NCI-H1092 (cell line): Measurements from ENCODE around the gene RCOR1.

Source experiments
- DNase-seq: peaks from one replicate; lab custom pipeline; 2025; lab: John Stamatoyannopoulos, UW

RCOR1 gene

GRCh38 chr14:102678394-102678793 is 85.9 kb downstream of the RCOR1 start:
- no peak for DNase-seq

DNA sequence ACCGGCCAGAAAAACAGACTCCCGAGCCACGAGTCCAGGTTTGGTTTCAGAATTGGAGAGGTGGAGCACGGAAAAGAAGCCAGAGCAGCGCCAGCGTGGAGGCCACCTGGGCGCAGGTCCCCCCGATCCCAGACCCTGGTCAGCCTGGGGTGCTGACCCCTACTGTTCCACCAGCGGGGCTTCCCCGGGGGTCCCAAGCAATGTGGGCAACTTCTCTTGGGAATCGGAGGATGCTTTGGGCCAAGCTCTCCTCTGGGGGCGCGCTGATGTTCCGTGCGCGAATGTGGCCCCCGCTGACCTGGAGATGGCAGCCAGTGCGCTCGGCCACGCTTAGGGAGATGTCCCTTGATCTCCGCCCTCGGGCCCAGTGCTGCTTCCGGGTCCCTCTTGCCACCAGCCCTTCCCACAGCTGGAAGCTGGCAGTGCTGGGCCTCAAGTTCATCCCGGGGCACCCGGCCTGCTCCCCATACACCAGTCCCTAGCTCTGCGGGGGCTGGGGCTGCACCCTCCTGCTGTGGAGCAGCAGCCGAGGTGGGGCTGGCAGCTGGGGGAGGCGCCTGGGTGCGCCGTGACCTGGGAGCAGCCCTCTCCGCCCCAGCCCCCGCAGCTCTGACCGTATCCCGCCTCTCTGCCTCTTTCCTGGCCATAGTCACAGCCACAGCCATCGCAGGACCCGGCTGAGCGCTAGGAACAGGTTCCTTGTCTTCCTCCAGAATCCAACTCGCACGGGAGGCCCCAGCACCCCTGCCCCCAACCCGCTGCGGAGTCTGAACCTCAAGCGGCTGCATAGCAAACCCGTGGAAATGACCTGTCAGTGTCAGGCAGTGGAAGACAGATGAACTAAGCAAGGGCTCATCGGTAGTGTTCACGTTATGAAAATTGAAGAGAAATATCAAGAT is 91.2 kb downstream of the RCOR1 start:
- DNase-seq = no peak

GRCh38 chr14:102684298-102684663 is 91.8 kb downstream of the RCOR1 start:
- no peak for DNase-seq

DNA sequence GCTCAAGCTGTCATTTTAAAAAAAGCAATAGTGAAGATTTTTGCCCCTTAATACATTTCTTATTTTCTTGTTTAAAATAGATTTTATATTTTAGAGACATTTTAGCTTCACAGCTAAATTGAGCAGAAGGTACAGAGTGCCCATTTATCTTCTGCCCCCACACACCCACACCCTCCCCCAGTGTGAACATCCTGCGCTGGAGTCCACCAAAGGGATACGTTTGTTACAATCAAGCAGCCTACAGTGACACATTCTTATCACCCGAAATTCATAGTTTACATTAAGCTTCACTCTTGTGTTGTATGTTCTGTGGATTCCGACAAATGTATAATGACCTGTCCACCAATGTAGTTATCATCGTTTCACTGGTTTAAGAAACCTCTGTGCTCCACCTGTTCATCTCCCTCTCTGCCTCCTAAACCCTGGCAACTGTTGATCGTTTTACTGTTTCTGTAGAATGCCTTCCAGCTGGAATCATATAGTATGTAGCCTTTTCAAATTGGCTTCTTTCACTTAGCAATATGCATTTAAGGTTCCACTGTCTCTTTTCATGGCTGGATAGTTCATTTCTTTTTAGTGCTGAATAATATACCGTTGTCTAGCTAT is 93.8 kb downstream of the RCOR1 start:
- DNase-seq = no peak

GRCh38 chr14:102688290-102688689 is 95.8 kb downstream of the RCOR1 start:
- DNase-seq = no peak

GRCh38 chr14:102690509-102691286 is 98.2 kb downstream of the RCOR1 start:
- DNase-seq = no peak

GRCh38 chr14:102691763-102692162 is 99.3 kb downstream of the RCOR1 start:
- DNase-seq = no peak

- no peak for DNase-seq
These were observed 99.9 kb downstream of the RCOR1 start for GRCh38 chr14:102692334-102692733.

DNA sequence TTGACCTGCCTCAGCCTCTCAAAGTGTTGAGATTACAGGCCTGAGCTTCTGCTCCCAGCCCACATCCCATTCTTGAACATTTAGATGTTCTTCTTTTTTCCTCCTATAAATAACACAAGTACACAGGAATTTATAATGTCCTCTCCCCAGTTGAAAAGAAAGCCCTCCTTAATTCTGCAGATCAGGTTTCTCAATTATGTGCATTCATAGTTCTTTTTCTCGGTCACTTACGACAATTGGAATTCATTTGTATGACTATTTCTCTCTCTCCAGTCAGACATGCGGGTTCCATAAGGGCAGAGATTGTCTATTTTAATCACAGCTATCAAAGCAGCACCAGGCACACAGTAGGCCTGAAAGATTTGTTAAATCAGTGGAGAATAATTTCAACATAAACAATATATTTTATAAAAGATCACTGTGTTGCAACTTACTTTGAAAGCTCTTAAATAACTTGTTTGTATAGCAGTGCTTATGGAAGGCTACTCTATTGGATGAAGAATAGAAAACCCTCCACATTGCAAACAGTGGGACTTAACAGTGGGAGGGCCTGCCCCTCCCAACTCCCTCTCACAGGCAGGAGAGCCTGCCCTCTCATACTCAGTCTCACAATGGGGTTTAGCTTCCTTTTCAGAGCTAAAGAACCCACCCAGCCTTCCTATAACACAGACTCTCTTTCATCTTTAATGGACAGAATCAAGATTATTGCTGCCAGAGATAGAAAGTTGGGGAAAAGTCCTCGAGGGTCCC is 100.7 kb downstream of the RCOR1 start:
- no peak for DNase-seq

DNA sequence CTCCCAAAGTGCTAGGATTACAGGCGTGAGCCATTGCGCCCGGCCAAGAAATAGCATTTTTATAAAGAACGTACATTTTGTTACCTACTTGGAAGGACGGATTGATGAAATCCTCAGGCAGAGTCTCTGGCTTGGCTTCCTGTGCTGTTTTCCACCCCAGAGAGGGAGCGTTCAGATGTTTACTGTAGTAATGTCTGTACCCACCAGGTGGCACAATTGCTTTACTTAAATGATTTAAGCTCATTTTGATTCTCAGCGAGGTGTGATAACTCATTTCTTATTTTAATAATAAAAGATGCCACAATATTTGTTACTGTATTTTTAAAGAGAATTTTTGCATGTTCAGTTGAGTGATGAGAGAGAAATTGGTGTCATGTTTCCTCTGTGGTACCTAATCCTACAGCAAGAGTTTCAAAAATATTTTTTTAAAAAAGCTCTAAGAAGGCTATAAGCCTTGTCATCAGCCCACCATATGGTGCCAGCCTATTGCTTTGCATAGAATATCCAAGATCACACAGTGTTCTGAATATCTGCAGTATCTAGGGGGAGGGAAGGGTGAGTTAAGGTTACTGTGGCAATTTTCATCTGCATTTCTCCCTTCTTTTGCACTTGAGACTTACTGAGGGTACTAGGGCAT is 102.2 kb downstream of the RCOR1 start:
- DNase-seq = peak; percentile 77

- no peak for DNase-seq
These were observed 102.7 kb downstream of the RCOR1 start for GRCh38 chr14:102695167-102695555.

DNA sequence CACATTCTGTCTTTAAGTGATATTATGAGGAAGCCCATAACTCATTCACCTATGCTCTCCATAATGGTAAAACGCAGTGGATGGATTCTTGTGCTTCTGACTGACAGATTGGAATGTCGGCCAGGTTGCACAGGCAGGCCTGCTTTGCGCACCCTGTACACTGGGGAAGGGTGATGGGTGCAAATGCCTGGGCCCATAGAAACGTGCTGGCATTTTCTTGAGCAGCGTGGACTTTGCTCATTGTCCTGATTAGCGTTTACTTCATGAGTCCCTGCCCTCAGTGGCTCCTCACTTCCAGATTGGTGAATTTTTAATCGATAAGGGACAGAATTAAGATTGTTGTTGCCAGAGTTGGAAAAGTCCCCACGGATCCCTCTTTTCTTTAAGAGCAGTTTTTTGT is 103.9 kb downstream of the RCOR1 start:
- no peak for DNase-seq

- DNase-seq = no peak
These were observed 104.5 kb downstream of the RCOR1 start for GRCh38 chr14:102696856-102697495.

DNA sequence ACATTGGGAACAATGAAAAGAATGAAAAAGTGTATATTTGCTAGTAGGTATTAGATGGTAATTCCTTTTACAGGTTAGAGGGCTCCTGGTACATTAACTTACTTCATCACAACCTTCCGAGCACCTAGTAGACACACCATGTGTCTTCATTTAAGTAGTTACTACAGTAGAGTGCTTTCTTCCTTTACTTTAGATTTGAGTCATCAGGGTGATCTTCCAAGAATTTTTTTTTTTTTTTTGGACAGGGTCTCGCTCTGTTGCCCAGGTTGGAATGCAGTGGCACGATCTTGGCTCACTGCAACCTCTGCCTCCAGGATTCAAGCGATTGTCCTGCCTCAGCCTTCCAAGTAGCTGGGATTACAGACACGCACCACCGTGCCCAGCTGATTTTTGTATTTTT is 105.1 kb downstream of the RCOR1 start:
- no peak for DNase-seq

DNA sequence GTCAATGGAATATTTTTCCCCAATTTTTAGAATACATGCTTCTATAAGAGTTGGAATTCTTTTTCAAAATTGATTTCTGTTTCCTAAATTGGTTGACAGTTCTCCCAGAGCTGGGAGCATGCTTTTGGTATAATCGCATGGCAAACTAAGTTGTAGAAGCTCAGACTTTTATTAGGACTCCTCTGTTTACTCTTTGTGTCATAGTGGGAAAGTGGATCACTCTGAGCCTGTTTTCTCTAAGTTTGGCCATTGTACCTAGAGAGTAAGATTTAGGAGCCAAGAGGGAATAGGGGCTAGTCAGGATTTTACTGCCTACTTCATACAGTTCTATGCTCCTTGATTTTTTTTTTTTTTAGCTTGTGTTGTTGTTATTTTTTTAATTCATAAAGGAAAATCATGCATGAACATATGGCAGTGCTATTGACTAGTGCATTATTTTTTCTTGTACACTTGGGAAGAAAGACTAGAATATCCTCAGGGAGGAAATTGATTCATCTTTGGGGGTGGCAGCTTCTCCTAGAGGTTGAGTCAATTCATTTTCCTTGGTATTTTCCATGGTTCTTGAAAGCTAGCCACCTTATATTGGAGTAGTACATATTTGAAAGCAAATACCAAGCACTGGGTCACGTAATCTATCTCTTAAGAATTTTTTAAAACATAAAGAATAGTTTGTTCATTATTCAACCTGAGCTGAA is 107.1 kb downstream of the RCOR1 start:
- no peak for DNase-seq

DNA sequence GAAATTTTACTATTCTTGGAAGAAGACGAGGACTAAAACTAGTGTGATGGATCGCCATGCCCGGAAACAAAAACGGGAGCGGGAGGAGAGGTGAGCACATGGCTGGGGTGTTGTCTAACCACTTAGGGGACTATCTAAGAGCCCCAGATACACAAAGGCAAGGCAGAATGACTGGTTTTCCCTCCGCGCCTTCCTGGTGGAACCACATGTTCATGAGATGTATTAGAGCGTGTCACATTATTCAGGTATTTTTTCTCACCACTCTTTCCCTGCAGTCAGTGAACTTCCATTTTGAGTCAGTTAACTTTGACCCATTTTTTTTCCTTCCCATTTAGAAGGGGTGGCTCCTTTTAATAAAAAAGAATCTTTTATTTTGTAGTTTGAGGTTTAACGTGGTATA is 116.0 kb downstream of the RCOR1 start:
- no peak for DNase-seq

GRCh38 chr14:102711207-102711606 is 118.8 kb downstream of the RCOR1 start:
- DNase-seq = no peak

GRCh38 chr14:102711946-102712345 is 119.5 kb downstream of the RCOR1 start:
- DNase-seq = no peak

DNA sequence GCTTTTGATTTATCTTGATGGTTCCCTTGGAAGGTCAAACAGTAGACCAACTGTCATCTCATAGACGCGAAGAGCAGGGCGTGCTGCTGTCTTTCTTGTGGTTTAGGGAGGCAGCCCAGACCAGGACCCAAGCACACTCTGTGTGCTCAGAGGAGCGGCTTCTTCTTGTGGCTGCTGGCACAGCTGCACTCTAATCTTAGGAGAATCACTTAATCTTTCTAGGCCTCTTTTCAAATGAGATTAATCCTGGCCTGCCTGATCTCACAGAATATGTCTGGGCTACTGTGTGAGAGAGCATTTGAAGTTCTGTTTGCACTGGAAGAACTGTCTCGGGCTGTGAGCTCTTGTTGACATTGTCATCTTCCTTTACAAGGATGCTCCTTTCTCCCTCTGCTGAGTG is 124.8 kb downstream of the RCOR1 start:
- DNase-seq = no peak

DNA sequence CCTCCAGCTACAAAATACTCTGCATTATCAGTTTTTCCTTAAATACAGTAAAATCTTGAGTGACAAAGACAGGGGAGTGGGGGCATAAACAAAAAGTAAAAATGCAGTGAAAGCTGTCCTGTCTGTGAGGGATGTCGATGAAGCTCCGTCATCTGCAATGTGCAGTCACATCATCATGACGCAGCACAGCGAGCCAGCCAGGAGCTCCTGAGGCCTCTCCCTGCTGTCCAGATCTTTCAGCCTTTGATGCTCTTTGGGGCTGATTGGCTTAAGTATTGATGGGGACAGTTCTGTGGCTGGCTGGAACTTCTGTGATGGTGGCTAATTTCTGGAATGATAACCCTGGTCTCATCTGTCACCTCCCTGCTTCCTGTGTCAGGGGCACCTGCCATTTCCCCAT is 130.2 kb downstream of the RCOR1 start:
- no peak for DNase-seq

DNA sequence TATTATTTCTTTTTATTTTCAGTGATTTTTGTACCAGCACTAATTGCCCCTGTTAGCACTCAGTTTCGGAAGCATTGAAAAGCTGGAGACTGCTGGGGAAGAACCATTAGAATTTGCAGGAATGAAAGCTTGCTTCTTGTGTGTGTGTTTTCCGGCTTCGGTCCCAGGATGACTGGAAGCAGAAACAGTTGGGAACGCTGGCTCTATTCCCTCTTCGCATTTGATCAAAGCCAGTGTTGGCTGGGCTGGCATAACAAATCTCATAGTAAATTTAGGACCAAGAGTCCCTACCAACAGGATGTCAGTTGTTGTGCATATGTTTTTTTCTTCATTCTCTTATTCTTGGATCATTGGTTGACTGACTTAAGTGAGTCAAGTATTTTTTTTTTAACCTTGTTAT is 131.2 kb downstream of the RCOR1 start:
- no peak for DNase-seq
